GM18498 (cell line): ENCODE data around the gene UTS2R.

Experiments
- ATAC-seq: cut with Tn5 transposase; IDR thresholded peaks from one replicate; pipeline ENCODE4 v1.9.1; 2021; ENCODE audit warnings: mild to moderate bottlenecking, moderate library complexity; ENCODE audit not compliant: unreplicated experiment

The UTS2R gene

DNA sequence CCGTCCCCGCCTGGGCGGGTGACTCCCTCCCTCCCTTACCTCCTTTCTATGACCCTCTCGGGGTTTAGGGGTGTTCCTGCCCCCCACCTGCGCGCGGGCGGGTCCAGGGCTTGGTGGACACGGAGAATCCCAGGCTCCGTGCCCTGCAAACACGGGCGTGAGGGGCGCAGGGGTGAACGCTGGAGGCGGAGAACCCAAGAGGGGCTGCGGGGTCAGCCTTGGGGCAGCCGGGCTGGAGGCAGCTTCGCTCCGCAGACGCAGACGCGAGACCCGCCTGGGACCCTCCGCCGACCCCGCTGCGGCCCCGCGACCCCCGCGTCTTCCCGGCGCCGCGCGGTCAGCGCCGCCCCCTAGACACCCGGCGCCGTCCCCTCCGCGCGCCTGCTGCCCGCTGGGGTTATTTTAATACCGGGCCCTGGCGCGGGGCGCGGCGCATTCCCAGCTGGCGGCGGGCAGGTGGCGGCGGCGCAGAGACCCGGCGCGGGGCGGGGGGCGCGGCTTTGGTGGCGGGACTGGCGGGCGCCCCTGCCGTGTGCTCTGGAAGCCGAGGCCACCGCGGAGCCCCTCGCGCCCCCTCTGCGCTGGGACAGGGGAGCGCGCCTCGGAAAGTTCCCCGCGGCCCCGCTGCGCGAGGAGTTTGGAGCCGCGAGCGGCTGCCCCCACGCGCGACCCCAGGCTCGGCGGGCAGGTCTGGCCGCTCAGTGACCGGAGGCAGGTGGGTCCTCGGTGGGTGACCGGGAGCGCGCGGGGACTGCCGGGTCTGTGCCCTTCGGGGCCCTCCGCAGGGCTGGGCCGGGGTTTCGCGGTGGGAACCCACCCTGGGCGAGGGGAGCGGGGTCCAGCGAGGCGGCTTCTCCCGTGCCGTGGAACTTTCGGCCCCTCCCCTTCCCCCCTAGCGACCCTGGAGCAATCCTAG, at the start of gene UTS2R:
UTS2R (plus strand) TSS at position 433 of the 916 bp plus-strand sequence. CDS start 2,560 bp downstream, outside the sequence.
- no peak for ATAC-seq

DNA sequence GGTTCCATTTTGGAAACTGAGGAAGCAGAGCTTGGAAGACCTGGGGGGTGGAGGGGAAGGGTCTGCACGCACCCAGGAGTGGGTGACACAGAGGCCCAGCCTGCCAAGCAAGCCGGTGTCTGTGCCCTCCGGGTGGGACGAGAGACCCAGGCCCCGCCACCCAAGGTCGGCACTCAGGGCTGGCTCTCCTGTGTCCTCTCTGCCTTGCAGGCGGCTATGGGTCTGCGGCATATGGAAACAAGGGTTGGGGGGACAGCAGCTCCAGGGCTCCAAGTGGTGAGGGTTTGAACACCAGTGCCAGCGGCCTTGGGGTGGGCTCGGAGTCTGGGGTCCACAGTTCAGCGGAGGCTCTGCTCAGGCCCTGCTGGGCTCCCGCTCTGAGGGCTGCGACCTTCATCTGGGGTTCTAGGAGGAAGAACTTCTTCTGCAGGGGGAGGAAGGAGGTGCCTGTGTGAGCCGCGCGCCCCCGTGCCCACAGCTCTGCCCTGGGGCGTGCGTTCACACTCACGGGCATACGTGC, 49.6 kb upstream of the UTS2R start:
- ATAC-seq = no peak

- no peak for ATAC-seq
Observed at GRCh38 chr17:82322526-82323453, 48.8 kb upstream of the UTS2R start.

- no peak for ATAC-seq
Observed at GRCh38 chr17:82323514-82324234, 47.9 kb upstream of the UTS2R start.

- ATAC-seq = no peak
Observed at GRCh38 chr17:82324566-82325285, 46.8 kb upstream of the UTS2R start.

- no peak for ATAC-seq
Observed at GRCh38 chr17:82325286-82326180, 46.0 kb upstream of the UTS2R start.

DNA sequence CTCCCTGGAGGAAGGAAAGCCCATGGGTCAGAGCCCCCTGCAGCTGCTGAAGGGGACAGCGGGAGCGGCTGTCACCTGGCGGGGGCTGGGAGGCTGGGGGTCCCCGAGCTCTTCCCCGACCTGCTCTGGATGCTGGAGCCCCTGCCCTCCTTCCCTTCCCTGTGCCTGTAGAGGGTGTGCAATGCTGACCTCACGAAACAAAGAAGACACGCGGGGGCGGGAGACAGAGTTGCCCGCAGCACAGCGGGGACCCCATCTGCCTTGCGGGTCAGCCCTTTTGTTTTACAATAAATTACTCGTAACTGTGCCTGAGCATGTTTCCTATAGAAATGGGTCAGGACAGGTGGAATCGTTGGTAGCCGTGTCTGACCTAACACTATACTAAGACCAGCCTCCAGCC, 44.3 kb upstream of the UTS2R start:
- ATAC-seq = no peak

DNA sequence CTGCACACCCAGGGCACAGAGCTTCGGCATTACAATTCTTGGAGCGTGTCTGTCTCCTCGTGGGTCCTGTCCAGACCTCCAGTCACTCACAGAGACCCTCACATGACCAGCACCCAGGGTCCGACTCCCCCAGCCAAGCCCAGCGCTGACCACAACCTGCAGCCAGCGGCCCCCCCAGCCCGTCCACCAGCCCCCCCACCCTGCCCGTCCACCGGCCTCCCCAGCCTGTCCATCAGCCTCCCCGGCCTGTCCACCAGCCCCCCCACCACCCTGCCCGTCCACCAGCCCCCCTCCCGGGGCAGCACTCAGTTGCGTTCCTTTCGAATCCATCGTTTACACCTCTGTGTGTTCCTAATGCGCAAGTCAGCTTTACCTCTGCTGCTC, 43.8 kb upstream of the UTS2R start:
- ATAC-seq = no peak

- no peak for ATAC-seq
Observed at GRCh38 chr17:82328141-82328993, 43.2 kb upstream of the UTS2R start.

DNA sequence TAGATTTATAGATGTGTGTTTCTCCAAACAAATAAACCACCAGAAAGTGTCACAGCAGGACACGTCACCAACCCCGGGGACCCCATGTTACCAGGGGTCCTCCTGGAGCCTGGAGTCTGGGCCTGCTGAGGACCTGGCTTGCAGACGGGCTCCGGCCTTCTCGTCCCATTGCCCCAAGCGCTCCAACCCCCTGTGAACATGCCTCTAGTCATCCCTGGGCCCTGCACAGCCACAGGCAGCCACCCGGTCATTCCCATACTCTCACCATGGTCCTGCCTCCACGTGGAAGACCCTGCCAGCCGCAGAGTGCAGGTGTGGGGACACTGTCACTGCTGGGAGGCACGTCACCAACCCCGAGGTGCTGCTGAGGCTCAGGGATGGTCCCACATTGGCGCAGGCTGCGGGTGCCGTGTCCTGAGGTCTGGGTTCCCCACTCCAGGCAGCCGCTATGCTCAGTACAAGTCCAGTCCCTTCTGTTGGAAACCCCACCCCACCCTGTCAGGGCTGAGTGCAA, 42.5 kb upstream of the UTS2R start:
- no peak for ATAC-seq

DNA sequence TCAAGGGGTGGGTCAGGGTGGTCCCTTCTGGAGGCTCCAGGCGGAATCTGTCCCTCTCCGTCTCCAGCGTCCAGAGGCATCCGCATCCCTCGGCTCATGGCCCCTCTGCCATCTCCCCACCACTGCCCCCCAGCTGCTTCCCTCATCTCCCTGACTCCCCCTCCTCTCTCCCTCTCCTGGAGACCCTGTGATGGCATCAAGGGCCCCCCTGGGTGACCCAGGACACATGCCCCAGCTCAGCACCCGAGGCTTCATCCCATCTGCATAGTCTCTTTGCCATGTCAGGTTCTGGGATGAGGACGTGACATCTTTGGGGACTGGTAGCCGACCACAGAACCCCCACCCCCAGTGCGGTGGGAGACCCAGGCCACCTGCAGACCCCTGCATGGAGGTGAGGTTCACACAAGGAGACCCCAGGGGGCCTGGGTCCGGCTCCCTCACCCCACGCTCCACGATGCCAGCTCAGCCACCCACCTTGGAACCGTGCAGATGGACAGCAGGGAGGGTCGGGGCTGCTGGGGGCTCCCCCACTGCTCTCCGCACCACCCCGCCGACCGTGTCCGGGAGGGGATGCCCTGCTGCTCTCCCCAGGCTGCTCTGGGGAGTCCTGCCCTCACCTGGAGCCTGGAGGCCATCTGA, 41.8 kb upstream of the UTS2R start:
- no peak for ATAC-seq

DNA sequence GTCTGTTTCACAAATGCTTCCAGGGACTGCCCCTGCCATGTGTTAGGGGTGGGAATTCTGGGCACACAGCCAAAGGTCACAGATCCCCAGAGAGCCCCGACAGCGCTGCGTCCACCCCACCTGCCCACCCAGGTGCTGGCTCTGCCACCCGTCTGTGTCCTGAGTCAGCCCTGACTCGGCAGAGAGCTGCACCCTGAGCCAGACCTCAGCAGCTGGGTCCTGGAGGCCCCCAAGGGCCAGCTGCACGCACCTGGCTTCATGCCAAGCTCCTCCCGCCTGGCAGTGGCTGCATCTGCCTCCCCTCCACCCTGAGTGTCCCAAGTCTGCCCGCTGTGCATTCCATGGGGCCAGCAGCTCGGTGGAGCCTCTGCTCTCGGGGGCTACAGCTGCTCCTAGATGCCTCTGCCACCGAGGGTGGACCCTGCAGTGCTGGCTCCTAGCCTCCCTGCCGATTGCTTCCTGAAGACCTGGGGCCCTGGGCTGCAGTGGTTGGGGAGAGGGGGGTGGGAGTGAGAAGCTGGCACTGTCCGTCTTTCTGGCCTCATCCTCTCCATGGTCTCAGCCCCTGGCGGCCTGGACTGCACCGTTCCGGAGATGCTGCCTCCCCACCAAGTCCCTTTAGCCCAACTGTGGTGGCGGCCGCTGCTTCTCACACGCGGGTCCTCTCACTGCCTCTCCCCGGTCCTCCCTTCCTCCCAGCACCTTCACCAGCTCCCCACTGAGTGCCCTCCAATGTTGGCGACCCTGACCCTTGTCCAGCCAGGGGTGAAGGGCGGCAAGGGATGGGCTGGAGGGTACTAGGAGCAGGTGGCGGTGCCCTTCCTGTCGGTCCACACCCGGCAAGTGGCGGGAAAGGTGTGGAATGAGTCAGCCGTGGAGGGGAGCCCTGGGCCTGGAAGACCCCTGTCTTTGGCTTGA, 41.0 kb upstream of the UTS2R start:
- ATAC-seq = no peak

- no peak for ATAC-seq
Observed at GRCh38 chr17:82331345-82331939, 40.1 kb upstream of the UTS2R start.

- no peak for ATAC-seq
Observed at GRCh38 chr17:82332669-82333278, 38.8 kb upstream of the UTS2R start.

GRCh38 chr17:82333279-82334171, 38.0 kb upstream of the UTS2R start, which contains the start of gene SECTM1:
SECTM1 (minus strand) TSS chr17:82333766; CDS start chr17:82327240, 6,526 bp downstream.
- no peak for ATAC-seq
